Loucy (cell line): Measurements from ENCODE around the gene DCDC1.

Experiments
- H2AFZ ChIP-seq: fragments of 200-600 bp; sonication (generic); 2 replicates; pipeline ENCODE4 v1.6.0; 2016; ENCODE audit warnings: antibody characterized with exemption, mild to moderate bottlenecking, low read length, moderate library complexity
- H3F3A ChIP-seq: fragments of 200-600 bp; 2 replicates; pipeline ENCODE4 v1.6.0; 2016; ENCODE audit warnings: antibody characterized with exemption, low read depth, mild to moderate bottlenecking
- H3K27me3 ChIP-seq: fragments of 200-600 bp; sonication (generic); 2 replicates; pipeline ENCODE4 v1.6.1; 2014; ENCODE audit warnings: low read length, mild to moderate bottlenecking; ENCODE audit not compliant: insufficient read depth, poor library complexity, severe bottlenecking
- H3K36me3 ChIP-seq: fragments of 200-600 bp; sonication (generic); 2 replicates; pipeline ENCODE4 v1.6.1; 2016; ENCODE audit warnings: low read length; ENCODE audit not compliant: insufficient read depth
- H3K4me1 ChIP-seq: fragments of 200-600 bp; sonication (generic); 2 replicates; pipeline ENCODE4 v1.5.1; 2014; ENCODE audit warnings: low read length, mild to moderate bottlenecking; ENCODE audit not compliant: insufficient read depth, poor library complexity, severe bottlenecking
- H3K4me2 ChIP-seq: fragments of 200-600 bp; sonication (generic); 2 replicates; pipeline ENCODE4 v1.6.0; 2014; ENCODE audit warnings: antibody characterized with exemption, low read length, low read depth, mild to moderate bottlenecking; ENCODE audit not compliant: poor library complexity, severe bottlenecking
- H3K4me3 ChIP-seq: fragments of 200-600 bp; sonication (generic); 2 replicates; pipeline ENCODE4 v1.5.1; 2014; ENCODE audit warnings: low read length, mild to moderate bottlenecking, mixed read lengths; ENCODE audit not compliant: poor library complexity, severe bottlenecking
- H3K79me2 ChIP-seq: fragments of 200-600 bp; sonication (generic); 2 replicates; pipeline ENCODE4 v1.6.1; 2014; ENCODE audit warnings: low read length; ENCODE audit not compliant: insufficient read depth
- H3K9ac ChIP-seq: fragments of 200-600 bp; sonication (generic); 2 replicates; pipeline ENCODE4 v1.6.0; 2014; ENCODE audit warnings: mild to moderate bottlenecking, low read depth, low read length, moderate library complexity; ENCODE audit not compliant: poor library complexity, severe bottlenecking
- H3K9me2 ChIP-seq: fragments of 200-600 bp; sonication (generic); replicated peaks from 2 replicates; pipeline ENCODE4 v1.6.1; 2016; ENCODE audit warnings: low read depth, low read length, mixed read lengths
- H3K9me3 ChIP-seq: fragments of 200-600 bp; sonication (generic); 2 replicates; pipeline ENCODE4 v1.6.1; 2014; ENCODE audit warnings: mild to moderate bottlenecking, antibody characterized with exemption, low read length, low read depth; ENCODE audit not compliant: insufficient read depth
- H4K20me1 ChIP-seq: fragments of 200-600 bp; sonication (generic); 2 replicates; pipeline ENCODE4 v1.6.0; 2014; ENCODE audit warnings: antibody characterized with exemption, low read length, mild to moderate bottlenecking; ENCODE audit not compliant: insufficient read depth, poor library complexity, severe bottlenecking
- EZH2phosphoT487 ChIP-seq: fragments of 200-600 bp; IDR thresholded peaks from 2 replicates; pipeline ENCODE4 v1.6.1; 2018; ENCODE audit warnings: antibody characterized with exemption, mild to moderate bottlenecking, moderate library complexity, borderline replicate concordance
- TF ChIP-seq, protein P1 (sequence below): fragments of 200-600 bp; sonication (generic); conservative IDR thresholded peaks from 2 replicates; pipeline ENCODE4 v1.5.1; 2014; ENCODE audit warnings: mild to moderate bottlenecking, antibody characterized with exemption, low read length

The DCDC1 gene

DNA sequence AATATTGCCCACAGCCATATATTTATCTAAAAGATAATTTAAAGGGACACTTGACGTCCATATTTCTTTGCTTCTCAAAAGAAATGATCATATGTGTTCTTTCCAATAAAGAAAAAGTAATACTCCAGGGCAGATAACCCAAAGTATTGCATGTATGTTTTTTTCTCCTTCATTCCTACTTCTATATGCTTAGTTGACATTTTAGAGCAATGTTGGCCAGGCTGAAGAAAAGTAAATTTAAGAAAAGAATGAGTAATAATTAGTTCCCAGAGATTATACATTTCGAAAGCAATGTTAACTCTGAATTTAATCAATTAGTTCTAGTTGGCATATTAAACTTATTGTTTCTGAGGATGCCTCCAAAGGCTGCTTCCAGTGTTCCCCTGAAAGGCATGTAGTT is 48.3 kb upstream of the DCDC1 start:
- peaks cover 4% of the 10 kb centered on the region; the same call in 1 of the 2 replicates for H3K36me3 ChIP-seq
- TF ChIP-seq, protein P1, sequence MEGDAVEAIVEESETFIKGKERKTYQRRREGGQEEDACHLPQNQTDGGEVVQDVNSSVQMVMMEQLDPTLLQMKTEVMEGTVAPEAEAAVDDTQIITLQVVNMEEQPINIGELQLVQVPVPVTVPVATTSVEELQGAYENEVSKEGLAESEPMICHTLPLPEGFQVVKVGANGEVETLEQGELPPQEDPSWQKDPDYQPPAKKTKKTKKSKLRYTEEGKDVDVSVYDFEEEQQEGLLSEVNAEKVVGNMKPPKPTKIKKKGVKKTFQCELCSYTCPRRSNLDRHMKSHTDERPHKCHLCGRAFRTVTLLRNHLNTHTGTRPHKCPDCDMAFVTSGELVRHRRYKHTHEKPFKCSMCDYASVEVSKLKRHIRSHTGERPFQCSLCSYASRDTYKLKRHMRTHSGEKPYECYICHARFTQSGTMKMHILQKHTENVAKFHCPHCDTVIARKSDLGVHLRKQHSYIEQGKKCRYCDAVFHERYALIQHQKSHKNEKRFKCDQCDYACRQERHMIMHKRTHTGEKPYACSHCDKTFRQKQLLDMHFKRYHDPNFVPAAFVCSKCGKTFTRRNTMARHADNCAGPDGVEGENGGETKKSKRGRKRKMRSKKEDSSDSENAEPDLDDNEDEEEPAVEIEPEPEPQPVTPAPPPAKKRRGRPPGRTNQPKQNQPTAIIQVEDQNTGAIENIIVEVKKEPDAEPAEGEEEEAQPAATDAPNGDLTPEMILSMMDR = no peak
- no peak for TF ChIP-seq EZH2phosphoT487
- H3K27me3 ChIP-seq = no peaks in the 10 kb centered on the region
- H3K4me2 ChIP-seq = no peak overlapping the region
- no peaks in the 10 kb centered on the region for H3K9me2 ChIP-seq
- H3K9me3 ChIP-seq = no peaks in the 10 kb centered on the region
- no peaks in the 10 kb centered on the region for H3F3A ChIP-seq
- H4K20me1 ChIP-seq = no peaks in the 10 kb centered on the region
- H3K9ac ChIP-seq = no peak overlapping the region
- H3K79me2 ChIP-seq = no peaks in the 10 kb centered on the region
- H2AFZ ChIP-seq = no peak overlapping the region
- no peaks in the 10 kb centered on the region for H3K4me1 ChIP-seq
- no peak overlapping the region for H3K4me3 ChIP-seq

- Histone ChIP-seq H3K79me2 (no peaks in the 10 kb centered on the region), H4K20me1 (no peaks in the 10 kb centered on the region), H3K4me3 (no peak overlapping the region), H2AFZ (no peak overlapping the region), H3K9me3 (no peaks in the 10 kb centered on the region), H3K27me3 (no peaks in the 10 kb centered on the region), H3F3A (no peaks in the 10 kb centered on the region; the same call in 1 of the 2 replicates), H3K9me2 (no peaks in the 10 kb centered on the region), H3K9ac (no peak overlapping the region), H3K36me3 (peaks cover 4% of the 10 kb centered on the region; the same call in 1 of the 2 replicates), H3K4me1 (no peaks in the 10 kb centered on the region), H3K4me2 (no peak overlapping the region)
- TF ChIP-seq EZH2phosphoT487 = no peak
- TF ChIP-seq, protein P1 = no peak
Observed at GRCh38 chr11:31417357-31417756, 47.8 kb upstream of the DCDC1 start.

DNA sequence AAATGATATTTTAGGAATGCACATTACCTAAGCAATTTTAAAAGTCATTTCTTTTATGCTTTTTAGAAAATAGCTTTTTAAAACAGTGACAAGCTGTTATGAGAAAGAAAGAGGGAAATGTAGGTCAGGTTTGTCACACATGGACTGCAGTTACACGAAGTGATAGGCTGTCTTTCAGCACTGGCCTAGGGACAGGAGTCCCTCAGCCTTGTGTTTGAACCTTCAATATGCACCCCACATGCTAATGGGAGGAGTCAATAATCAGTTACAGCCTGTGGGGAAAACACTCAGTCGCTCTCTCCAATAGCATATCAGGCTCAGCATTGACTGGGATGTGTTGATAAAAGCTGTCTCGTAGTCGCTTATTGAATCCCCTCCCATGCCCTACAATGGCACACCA is 45.9 kb upstream of the DCDC1 start:
- no peaks in the 10 kb centered on the region for H3K9me2 ChIP-seq
- H3F3A ChIP-seq = no peaks in the 10 kb centered on the region; the same call in 1 of the 2 replicates
- no peak overlapping the region for H3K9ac ChIP-seq
- no peaks in the 10 kb centered on the region for H3K9me3 ChIP-seq
- no peaks in the 10 kb centered on the region for H3K79me2 ChIP-seq
- H3K4me2 ChIP-seq = no peak overlapping the region
- H2AFZ ChIP-seq = no peak overlapping the region
- H3K4me3 ChIP-seq = no peak overlapping the region
- no peaks in the 10 kb centered on the region for H3K27me3 ChIP-seq
- H3K36me3 ChIP-seq = peaks cover 4% of the 10 kb centered on the region; the same call in 1 of the 2 replicates
- peaks cover 2% of the 10 kb centered on the region for H3K4me1 ChIP-seq
- TF ChIP-seq, protein P1 = no peak
- TF ChIP-seq EZH2phosphoT487 = no peak
- H4K20me1 ChIP-seq = no peaks in the 10 kb centered on the region
